ENCODE data around the gene HSCB. TPM values are rescaled to one million over a fixed set of nuclear protein-coding genes. Genes with fewer than 3 reads are reported as not detected.

Gene HSCB
- total RNA-seq, 1 donor from 2014 or later, result 18.7 TPM

- H3K27me3 Mint-ChIP-seq (ENCODE audit: low read depth), result no peaks in the 10 kb centered on the region
- H3K4me3 Mint-ChIP-seq, result peak within 1 kb of the TSS; percentile 93
- peaks cover 16% of the 10 kb centered on the region for H3K4me1 Mint-ChIP-seq
- peaks cover 13% of the 10 kb centered on the region for H3K36me3 Mint-ChIP-seq (ENCODE audit: low read depth)
- H3K9me3 Mint-ChIP-seq, result peaks cover 2% of the 10 kb centered on the region
- TF ChIP-seq, protein P1, sequence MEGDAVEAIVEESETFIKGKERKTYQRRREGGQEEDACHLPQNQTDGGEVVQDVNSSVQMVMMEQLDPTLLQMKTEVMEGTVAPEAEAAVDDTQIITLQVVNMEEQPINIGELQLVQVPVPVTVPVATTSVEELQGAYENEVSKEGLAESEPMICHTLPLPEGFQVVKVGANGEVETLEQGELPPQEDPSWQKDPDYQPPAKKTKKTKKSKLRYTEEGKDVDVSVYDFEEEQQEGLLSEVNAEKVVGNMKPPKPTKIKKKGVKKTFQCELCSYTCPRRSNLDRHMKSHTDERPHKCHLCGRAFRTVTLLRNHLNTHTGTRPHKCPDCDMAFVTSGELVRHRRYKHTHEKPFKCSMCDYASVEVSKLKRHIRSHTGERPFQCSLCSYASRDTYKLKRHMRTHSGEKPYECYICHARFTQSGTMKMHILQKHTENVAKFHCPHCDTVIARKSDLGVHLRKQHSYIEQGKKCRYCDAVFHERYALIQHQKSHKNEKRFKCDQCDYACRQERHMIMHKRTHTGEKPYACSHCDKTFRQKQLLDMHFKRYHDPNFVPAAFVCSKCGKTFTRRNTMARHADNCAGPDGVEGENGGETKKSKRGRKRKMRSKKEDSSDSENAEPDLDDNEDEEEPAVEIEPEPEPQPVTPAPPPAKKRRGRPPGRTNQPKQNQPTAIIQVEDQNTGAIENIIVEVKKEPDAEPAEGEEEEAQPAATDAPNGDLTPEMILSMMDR (conservative IDR thresholded peaks at IDR 0.05), result peak; percentile 53
- H3K27ac Mint-ChIP-seq (ENCODE audit: unreplicated experiment), result peak within 1 kb of the TSS; percentile 92
- peak; percentile 89 for DNase-seq (ENCODE audit: low read depth, low spot score)
These were observed 31.0 kb downstream of the HSCB start, which contains the start of gene CCDC117 for GRCh38 chr22:28772633-28773460. Gene CCDC117, plus strand, starts transcription at chr22:28772695. Its CDS starts 155 bp downstream, at chr22:28772850.

GRCh38 chr22:28773461-28773867 is 31.6 kb downstream of the HSCB start:
- peak overlapping the region; percentile 91 for H3K4me3 Mint-ChIP-seq
- DNase-seq (ENCODE audit: low read depth, low spot score), result no peak
- peaks cover 16% of the 10 kb centered on the region for H3K4me1 Mint-ChIP-seq
- H3K36me3 Mint-ChIP-seq (ENCODE audit: low read depth), result peaks cover 13% of the 10 kb centered on the region
- TF ChIP-seq, protein P1 (conservative IDR thresholded peaks at IDR 0.05), result no peak
- peak overlapping the region; percentile 91 for H3K27ac Mint-ChIP-seq (ENCODE audit: unreplicated experiment)
- H3K9me3 Mint-ChIP-seq, result peaks cover 2% of the 10 kb centered on the region
- H3K27me3 Mint-ChIP-seq (ENCODE audit: low read depth), result no peaks in the 10 kb centered on the region

DNA sequence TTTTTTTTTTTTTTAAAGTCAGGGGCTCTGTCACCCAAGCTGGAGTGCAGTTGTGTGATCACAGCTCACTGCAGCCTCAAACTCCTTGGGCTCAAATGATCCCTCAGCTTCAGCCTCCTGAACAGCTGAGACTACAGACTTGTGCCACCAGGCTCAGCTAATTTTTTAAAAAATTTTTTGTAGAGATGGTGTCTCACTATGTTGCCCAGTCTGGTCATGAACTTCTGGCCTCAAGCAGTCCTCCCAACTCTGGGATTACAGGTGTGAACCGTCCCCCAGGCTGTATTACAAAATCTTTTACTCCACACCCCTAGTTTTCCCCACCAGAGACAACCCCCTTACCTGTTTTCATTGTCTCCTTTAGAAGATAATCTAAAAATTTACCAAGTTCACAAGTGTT is 32.5 kb downstream of the HSCB start:
- Mint-ChIP-seq H3K4me1 (peaks cover 16% of the 10 kb centered on the region), H3K27ac (ENCODE audit: unreplicated experiment) (no peak overlapping the region), H3K27me3 (ENCODE audit: low read depth) (no peaks in the 10 kb centered on the region), H3K36me3 (ENCODE audit: low read depth) (peaks cover 13% of the 10 kb centered on the region), H3K9me3 (peaks cover 2% of the 10 kb centered on the region), H3K4me3 (peak overlapping the region; percentile 75)
- no peak for DNase-seq (ENCODE audit: low read depth, low spot score)
- TF ChIP-seq, protein P1 (conservative IDR thresholded peaks at IDR 0.05), result no peak

DNA sequence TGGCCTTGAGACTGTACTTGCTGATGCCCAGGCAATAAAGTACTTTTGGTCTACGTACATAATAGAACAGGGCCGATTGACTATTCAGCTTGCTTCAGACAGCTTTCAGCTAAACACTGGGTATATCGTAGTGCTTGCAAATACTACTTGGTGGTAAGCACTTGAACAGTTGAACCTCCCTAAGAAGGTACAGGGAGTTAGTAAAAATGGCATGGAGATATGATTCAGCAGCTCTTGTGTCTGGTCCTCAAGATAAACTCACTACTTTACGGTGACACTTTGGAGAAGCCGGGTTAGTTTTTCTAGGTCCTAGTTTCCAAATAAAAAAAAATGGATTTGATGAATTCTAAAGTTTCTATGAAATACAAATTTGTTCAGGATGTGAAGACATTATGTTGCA is 38.0 kb downstream of the HSCB start:
- H3K36me3 Mint-ChIP-seq (ENCODE audit: low read depth), result peaks cover 18% of the 10 kb centered on the region
- no peak overlapping the region for H3K4me3 Mint-ChIP-seq
- TF ChIP-seq, protein P1 (conservative IDR thresholded peaks at IDR 0.05), result no peak
- no peaks in the 10 kb centered on the region for H3K9me3 Mint-ChIP-seq
- DNase-seq (ENCODE audit: low read depth, low spot score), result no peak
- no peaks in the 10 kb centered on the region for H3K27me3 Mint-ChIP-seq (ENCODE audit: low read depth)
- no peak overlapping the region for H3K27ac Mint-ChIP-seq (ENCODE audit: unreplicated experiment)
- peaks cover under 1% of the 10 kb centered on the region for H3K4me1 Mint-ChIP-seq

- DNase-seq (ENCODE audit: low read depth, low spot score), result no peak
- Mint-ChIP-seq H3K9me3 (no peaks in the 10 kb centered on the region), H3K4me1 (no peaks in the 10 kb centered on the region), H3K27me3 (ENCODE audit: low read depth) (no peaks in the 10 kb centered on the region), H3K4me3 (no peak overlapping the region), H3K36me3 (ENCODE audit: low read depth) (peaks cover 19% of the 10 kb centered on the region), H3K27ac (ENCODE audit: unreplicated experiment) (no peak overlapping the region)
- TF ChIP-seq, protein P1 (conservative IDR thresholded peaks at IDR 0.05), result no peak
These were observed 38.5 kb downstream of the HSCB start for GRCh38 chr22:28780296-28780695.

Measured in neural crest cell (in vitro differentiated cells).